Stimulated activated CD8-positive, alpha-beta memory T cell treated with anti-CD3 and anti-CD28 coated beads, Interleukin-4, amount 100 ng/mL, for 1 hour (primary cell): ENCODE data around the gene NRAS.

Experiments used
- DNase-seq, 2 donors: peaks; one replicate each; pipeline ENCODE4 v3.0.0-alpha.2; 2020; ENCODE audit warnings: low read depth in 2 of 2, low spot score in 1 of 2

The NRAS gene

GRCh38 chr1:114685851-114686250, 30.7 kb downstream of the NRAS start:
- DNase-seq, result no peak

DNA sequence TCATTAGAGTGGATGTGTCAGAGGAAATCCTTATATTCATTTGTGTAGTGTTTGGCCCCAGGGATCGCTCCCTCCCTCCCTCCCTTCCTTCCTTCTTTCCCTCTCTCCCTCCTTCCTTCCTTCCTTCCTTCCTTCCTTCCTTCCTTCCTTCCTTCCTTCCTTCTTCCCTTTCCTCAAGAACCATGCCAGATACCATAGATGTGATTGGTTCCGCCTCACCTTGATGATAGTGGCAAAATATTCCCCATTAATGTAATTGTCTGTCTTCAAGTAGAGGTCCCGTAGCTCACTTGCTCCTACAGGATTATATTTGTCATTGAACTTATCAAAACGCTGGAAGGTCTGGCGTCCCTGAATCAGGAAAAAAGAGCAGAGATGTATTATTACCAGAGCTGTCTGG, 38.9 kb downstream of the NRAS start:
- no peak for DNase-seq

- DNase-seq, result no peak
Observed at GRCh38 chr1:114676115-114676514, 40.5 kb downstream of the NRAS start.

DNA sequence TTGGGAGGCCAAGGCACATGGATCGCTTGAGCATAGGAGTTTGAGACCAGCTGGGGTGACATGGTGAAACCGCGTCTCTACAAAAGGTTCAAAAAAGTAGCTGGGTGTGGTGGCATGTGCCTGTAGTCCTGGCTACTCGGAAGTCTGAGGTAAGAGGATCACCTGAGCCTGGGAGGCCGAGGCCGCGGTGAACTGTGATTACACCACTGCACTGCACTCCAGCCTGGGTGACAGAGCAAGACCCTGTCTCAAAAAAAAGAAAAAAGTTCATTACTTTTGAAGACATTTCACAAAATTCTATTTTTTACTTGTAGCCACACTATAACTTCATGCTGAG, 44.7 kb downstream of the NRAS start:
- DNase-seq, result no peak

- no peak for DNase-seq
Observed at GRCh38 chr1:114671011-114671938, 45.3 kb downstream of the NRAS start.

DNA sequence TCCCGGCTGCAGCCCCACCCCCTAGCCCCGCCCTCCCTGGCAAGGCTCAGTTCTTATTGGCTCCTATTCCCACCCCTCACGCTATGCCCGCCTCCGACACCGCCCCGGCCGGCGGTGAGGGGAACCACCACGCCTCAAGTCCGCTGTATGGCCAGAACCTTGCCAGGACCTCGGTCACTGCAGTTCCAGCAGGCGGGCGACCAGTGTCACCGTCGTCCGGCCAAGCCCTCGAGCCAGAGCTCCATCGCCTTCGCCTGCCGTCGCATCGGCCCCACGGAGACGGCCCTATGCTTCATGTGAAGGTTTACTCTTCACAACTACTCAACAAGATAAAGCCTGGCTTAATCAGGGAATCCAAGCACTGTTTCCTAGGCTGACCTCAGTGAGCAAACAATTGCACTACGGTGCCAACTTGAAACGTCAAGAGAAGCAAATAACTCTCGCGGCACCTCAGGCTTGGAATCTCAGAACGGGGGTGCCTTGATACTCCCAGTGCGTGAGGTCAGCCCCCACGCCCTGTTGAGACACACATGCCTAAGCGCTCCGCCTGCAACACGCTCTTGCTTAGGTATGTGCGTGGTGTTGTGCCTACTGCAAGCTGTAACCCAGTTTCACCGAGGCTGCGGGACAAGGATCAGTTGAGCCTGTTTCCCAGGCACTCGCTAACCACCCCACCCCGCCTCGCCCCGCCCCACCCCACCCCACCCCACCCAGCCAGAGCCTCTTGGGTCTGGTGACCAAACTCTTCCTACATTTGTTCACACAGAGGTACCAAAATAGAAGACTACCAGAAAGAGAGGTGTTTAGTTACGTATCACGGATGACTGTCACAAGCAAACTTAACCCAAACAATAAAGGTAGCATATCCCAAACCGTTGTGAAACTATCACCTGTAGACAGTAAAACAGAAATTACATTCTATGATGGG, 46.2 kb downstream of the NRAS start:
- peak; percentile 67 to 74 for DNase-seq

GRCh38 chr1:114669562-114670082, 46.9 kb downstream of the NRAS start, which contains the start of gene DENND2C:
Gene DENND2C, minus strand, starts transcription at chr1:114670049. Its CDS starts 44,065 bp downstream, at chr1:114625984.
- no peak for DNase-seq

DNA sequence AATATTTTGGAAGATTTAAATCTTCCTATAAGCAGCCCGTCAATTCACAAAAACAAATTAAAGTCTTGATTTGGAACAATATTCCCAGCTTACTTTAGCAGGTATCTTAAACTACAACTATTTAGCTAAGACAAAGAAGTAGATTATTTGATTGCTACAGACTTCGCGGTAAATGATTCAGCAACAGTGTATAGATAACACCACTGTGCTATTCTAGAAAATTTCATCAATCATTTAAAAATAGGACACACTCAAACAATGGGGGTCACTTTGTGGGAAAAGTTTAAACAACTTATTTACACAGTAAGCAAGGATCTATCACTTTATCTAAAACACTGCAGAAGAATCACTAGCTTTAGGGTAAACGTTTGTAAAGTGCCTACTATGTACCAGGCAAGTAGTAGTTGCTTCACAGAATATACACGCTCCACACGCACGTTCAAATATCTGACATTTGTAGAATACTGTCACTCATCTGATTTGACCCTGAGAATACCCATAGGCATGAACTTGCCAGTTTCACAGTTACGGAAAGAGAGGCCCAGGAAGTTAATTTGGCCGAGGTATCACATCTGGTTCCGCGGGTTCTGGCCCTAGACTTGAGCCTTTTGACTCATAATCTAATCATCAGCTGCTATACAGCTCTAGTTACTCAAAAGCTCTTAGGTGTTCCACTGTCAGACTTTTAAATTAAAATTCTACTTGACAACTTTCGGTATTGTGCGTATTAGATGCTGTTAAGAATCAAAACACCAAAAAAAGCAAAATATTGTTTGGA, 47.6 kb downstream of the NRAS start:
- no peak for DNase-seq

- DNase-seq, result no peak
Observed at GRCh38 chr1:114668373-114668772, 48.2 kb downstream of the NRAS start.

- no peak for DNase-seq
Observed at GRCh38 chr1:114666954-114667353, 49.6 kb downstream of the NRAS start.

DNA sequence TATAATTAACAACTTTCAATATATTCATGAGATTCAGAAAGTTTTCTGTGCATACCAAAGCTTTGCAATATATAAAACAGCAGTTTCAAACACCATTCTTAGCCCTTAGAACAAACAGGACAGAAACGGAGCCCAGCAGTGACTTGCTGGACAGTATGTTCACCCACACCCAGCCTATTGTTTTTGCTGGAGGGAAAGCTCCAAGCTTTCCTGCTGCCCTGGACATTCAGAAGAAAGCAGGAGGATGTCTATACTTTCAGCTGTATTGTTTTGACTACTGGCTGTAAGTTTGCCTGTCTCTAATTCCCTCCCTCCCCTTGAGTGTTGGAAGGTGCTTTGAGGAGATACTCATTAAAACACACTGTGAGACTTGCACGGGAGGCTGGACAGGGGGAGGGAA, 56.3 kb downstream of the NRAS start:
- DNase-seq, result no peak
